H1 (cell line): ENCODE results near the gene LCN6. TPM values are rescaled to one million over a fixed set of nuclear protein-coding genes. Genes with fewer than 3 reads are reported as not detected.

Source experiments
- CTCF ChIA-PET: fragments of 300-600 bp; sonication (Branson Sonifier 250); formaldehyde crosslinking; loops from one replicate; lab custom pipeline; 2021; ENCODE audit not compliant: partially characterized antibody; lab: Charles Lee
- POLR2A ChIA-PET: fragments of 300-600 bp; sonication (Branson Sonifier 250); formaldehyde crosslinking; loops from one replicate; lab custom pipeline; 2021; ENCODE audit warnings: inconsistent platforms; ENCODE audit not compliant: partially characterized antibody; lab: Charles Lee
- DNase-seq, 2 experiments: peaks; one replicate each; pipeline versions ENCODE4 v3.0.0 to v3.0.0-alpha.2; 2010 to 2022; ENCODE audit warnings: low spot score in 2 of 2, low read depth in 1 of 2, mixed read lengths in 1 of 2
- FAIRE-seq: peaks from 2 replicates; lab custom pipeline; 2011; peaks lifted over from hg19 to GRCh38; lab: Jason Lieb, UNC
- H2AFZ ChIP-seq: 2 replicates; pipeline ENCODE4 v1.8.1; 2012; ENCODE audit warnings: low read length, inconsistent platforms
- H2AK5ac ChIP-seq: 2 replicates; pipeline ENCODE4 v1.6.1; 2013; ENCODE audit warnings: low read depth, low read length
- H2BK120ac ChIP-seq: replicated peaks from 2 replicates; pipeline ENCODE3; 2013; ENCODE audit warnings: low read depth, low read length, inconsistent platforms
- H2BK12ac ChIP-seq: 2 replicates; pipeline ENCODE4 v1.6.1; 2013; ENCODE audit warnings: low read depth, low read length
- H2BK15ac ChIP-seq: 2 replicates; pipeline ENCODE4 v1.6.1; 2013; ENCODE audit warnings: low read length
- H2BK20ac ChIP-seq: 2 replicates; pipeline ENCODE4 v1.6.1; 2013; ENCODE audit warnings: low read length
- H2BK5ac ChIP-seq: 2 replicates; pipeline ENCODE4 v1.6.1; 2013; ENCODE audit warnings: low read depth, low read length
- H3K14ac ChIP-seq: 2 replicates; pipeline ENCODE4 v1.6.1; 2013; ENCODE audit warnings: inconsistent platforms; ENCODE audit not compliant: insufficient read length
- H3K18ac ChIP-seq: 2 replicates; pipeline ENCODE4 v1.6.1; 2013; ENCODE audit warnings: low read length; ENCODE audit errors: extremely low read depth
- H3K23ac ChIP-seq: 2 replicates; pipeline ENCODE4 v1.6.1; 2013; ENCODE audit warnings: inconsistent platforms; ENCODE audit not compliant: insufficient read length
- H3K23me2 ChIP-seq: 2 replicates; pipeline ENCODE4 v1.6.1; 2013; ENCODE audit warnings: low read depth, low read length
- H3K27ac ChIP-seq: 2 replicates; pipeline ENCODE4 v1.6.1; 2011; ENCODE audit warnings: low read depth, low read length, inconsistent platforms
- H3K27me3 ChIP-seq, 4 experiments: replicated peaks in 1 of 4; 1 replicate in 1 of 4; 2 replicates in 3 of 4; pipeline versions ENCODE4 v1.6.1 to v1.8.1; 2011 to 2013; ENCODE audit warnings: low read length in 3 of 4, mild to moderate bottlenecking in 3 of 4, inconsistent platforms in 2 of 4, mixed read lengths in 2 of 4, moderate library complexity in 1 of 4; ENCODE audit not compliant: control insufficient read depth in 3 of 4, insufficient read depth in 3 of 4; ENCODE audit errors: extremely low read depth in 1 of 4
- H3K36me3 ChIP-seq, 4 experiments: 2 replicates each; pipeline versions ENCODE4 v1.6.1 to v1.8.1; 2011 to 2013; ENCODE audit warnings: mild to moderate bottlenecking in 4 of 4, low read length in 3 of 4, moderate library complexity in 2 of 4, control low read depth in 1 of 4, inconsistent platforms in 1 of 4; ENCODE audit not compliant: insufficient read depth in 4 of 4, control insufficient read depth in 2 of 4
- H3K4ac ChIP-seq: replicated peaks from 2 replicates; pipeline ENCODE3; 2013; ENCODE audit warnings: low read length, low read depth, mixed read lengths, inconsistent platforms; ENCODE audit not compliant: insufficient read length
- H3K4me1 ChIP-seq, 4 experiments: replicated peaks in 1 of 4; 1 replicate in 1 of 4; 2 replicates in 3 of 4; pipeline versions ENCODE4 v1.6.1 to v1.8.1; 2011 to 2013; ENCODE audit warnings: low read length in 3 of 4, inconsistent platforms in 2 of 4, mixed read lengths in 1 of 4; ENCODE audit not compliant: insufficient read depth in 4 of 4, control insufficient read depth in 3 of 4
- H3K4me2 ChIP-seq, 2 experiments: 2 replicates each; pipeline versions ENCODE4 v1.6.1 to v1.8.1; 2011 to 2013; ENCODE audit warnings: low read depth in 2 of 2, low read length in 2 of 2, control low read depth in 1 of 2, inconsistent platforms in 1 of 2, mild to moderate bottlenecking in 1 of 2; ENCODE audit not compliant: insufficient read depth in 1 of 2
- H3K4me3 ChIP-seq, 4 experiments: fragments of 200-600, 300-600 bp in 1 of 4; sonication (generic), shearing (Covaris generic), sonication (Bioruptor Twin) in 1 of 4; 2 replicates each; pipeline versions ENCODE4 v1.5.1 to v1.8.1; 2011 to 2016; ENCODE audit warnings: low read length in 4 of 4, low read depth in 3 of 4, control low read depth in 2 of 4, inconsistent platforms in 2 of 4, mild to moderate bottlenecking in 2 of 4, mixed read lengths in 1 of 4, moderate library complexity in 1 of 4; ENCODE audit not compliant: insufficient read depth in 2 of 4; ENCODE audit errors: extremely low read depth in 1 of 4
- H3K56ac ChIP-seq: replicated peaks from 2 replicates; pipeline ENCODE3; 2013; ENCODE audit warnings: low read depth, mild to moderate bottlenecking, mixed read lengths, low read length, inconsistent platforms; ENCODE audit not compliant: insufficient read length
- H3K79me1 ChIP-seq: 2 replicates; pipeline ENCODE4 v1.6.1; 2013; ENCODE audit warnings: low read depth, low read length, control low read depth
- H3K79me2 ChIP-seq, 2 experiments: 2 replicates each; pipeline versions ENCODE4 v1.6.1 to v1.8.1; 2012 to 2013; ENCODE audit warnings: low read length in 2 of 2, mild to moderate bottlenecking in 2 of 2, inconsistent platforms in 1 of 2; ENCODE audit not compliant: insufficient read depth in 2 of 2, control insufficient read depth in 1 of 2
- H3K9ac ChIP-seq, 4 experiments: replicated peaks in 1 of 4; 1 replicate in 1 of 4; 2 replicates in 3 of 4; pipeline versions ENCODE4 v1.6.1 to v1.8.1; 2011 to 2013; ENCODE audit warnings: low read depth in 3 of 4, low read length in 3 of 4, control low read depth in 2 of 4, mild to moderate bottlenecking in 2 of 4, moderate library complexity in 2 of 4, inconsistent platforms in 1 of 4; ENCODE audit errors: extremely low read depth in 1 of 4
- H3K9me3 ChIP-seq, 2 experiments: 2 replicates each; pipeline versions ENCODE4 v1.6.1 to v1.8.1; 2012 to 2013; ENCODE audit warnings: mild to moderate bottlenecking in 2 of 2, moderate library complexity in 2 of 2, control low read depth in 1 of 2, inconsistent platforms in 1 of 2, low read depth in 1 of 2, low read length in 1 of 2, mixed read lengths in 1 of 2; ENCODE audit not compliant: insufficient read depth in 2 of 2
- H4K20me1 ChIP-seq, 2 experiments: replicated peaks in 1 of 2; 2 replicates each; pipeline versions ENCODE3 to v1.8.1; 2011 to 2013; ENCODE audit warnings: inconsistent platforms in 2 of 2, low read length in 2 of 2, mild to moderate bottlenecking in 1 of 2; ENCODE audit not compliant: insufficient read depth in 2 of 2, control insufficient read depth in 1 of 2
- H4K5ac ChIP-seq: 2 replicates; pipeline ENCODE4 v1.6.1; 2013; ENCODE audit warnings: low read length, low read depth, mixed read lengths, inconsistent platforms; ENCODE audit not compliant: insufficient read length
- H4K8ac ChIP-seq: 2 replicates; pipeline ENCODE4 v1.8.0; 2013; ENCODE audit warnings: mild to moderate bottlenecking, moderate library complexity, low read length, inconsistent platforms; ENCODE audit not compliant: insufficient read depth; ENCODE audit errors: extremely low read depth
- H4K91ac ChIP-seq: replicated peaks from 2 replicates; pipeline ENCODE3; 2013; ENCODE audit warnings: low read length, mixed read lengths, inconsistent platforms; ENCODE audit not compliant: insufficient read length
- E2F6 ChIP-seq: IDR thresholded peaks from 2 replicates; pipeline ENCODE4 v1.6.1; 2012; ENCODE audit warnings: inconsistent platforms
- GTF2F1 ChIP-seq: IDR thresholded peaks from 2 replicates; pipeline ENCODE4 v1.6.1; 2012; ENCODE audit warnings: low read depth, low read length, improper control_type of control experiment, borderline replicate concordance
- SIX5 ChIP-seq: IDR thresholded peaks from 2 replicates; pipeline ENCODE4 v1.6.1; 2011; ENCODE audit warnings: mild to moderate bottlenecking, low read depth, low read length
- WGBS, 2 experiments: shearing (Covaris generic) in 1 of 2; methylation state at CpG; one replicate each; pipeline versions ENCODE4 v1.1.6 to v1.1.7; 2013 to 2015; ENCODE audit warnings: low lambda C conversion rate in 2 of 2, mixed read lengths in 2 of 2, inconsistent platforms in 1 of 2, low coverage in 1 of 2, missing lambda C conversion rate in 1 of 2; ENCODE audit not compliant: insufficient replicate concordance in 2 of 2, insufficient coverage in 1 of 2, insufficient read length in 1 of 2; ENCODE audit errors: extremely low coverage in 1 of 2, missing lambda C conversion rate in 1 of 2; 5-methylcytosine and 5-hydroxymethylcytosine counted together
- polyA plus RNA-seq, 7 experiments: library from polyadenylated mRNA; depleted of rRNA in 3 of 7; stranded (reverse) in 5 of 7; unstranded in 2 of 7; fragments of >200 nt in 5 of 7; fragments of 200-250 nt in 2 of 7; gene quantifications; 1 replicate in 5 of 7; 2 replicates in 1 of 7; 4 replicates in 1 of 7; pipeline versions ENCODE4 v1.2.1 to v1.2.3, GENCODE V29; 2011 to 2013; ENCODE audit warnings: missing spikeins in 2 of 7, mixed read lengths in 2 of 7
- total RNA-seq: library from RNA; stranded (reverse); fragmentation: NEBNext Ultra II Directional; extraction: Animal tissue kit (Norgen Biotek cat#: 25700); gene quantifications from 2 replicates; pipeline ENCODE4 v1.2.1, GENCODE V29; 2021

Gene LCN6
- total and polyA plus RNA-seq, 2 of the 8 experiments (the other 6 are each of a cell fraction or from before 2014, with no cell fraction given) = not detected

GRCh38 chr9:136701668-136702053, 46.7 kb downstream of the LCN6 start:
- DNase-seq (peak in 1 of 2 experiments; percentile 49), FAIRE-seq (no peak)
- no peaks in the 10 kb centered on the region for H3K79me2 ChIP-seq
- H2BK15ac ChIP-seq = no peak overlapping the region
- H2BK12ac ChIP-seq = no peak overlapping the region
- no peak overlapping the region for H2AFZ ChIP-seq
- 62% methylated on average over 8 of the region's 10 CpGs; no CpG with 5 or more reads in 1 of the 2 experiments for WGBS, 2 experiments
- H3K18ac ChIP-seq = no peak overlapping the region
- no peak overlapping the region for H4K91ac ChIP-seq
- TF ChIP-seq SIX5 = no peak
- no peak for TF ChIP-seq E2F6
- TF ChIP-seq GTF2F1 = no peak
- no peak overlapping the region for H2BK120ac ChIP-seq
- no peaks in the 10 kb centered on the region for H4K20me1 ChIP-seq
- no peak overlapping the region for H2BK5ac ChIP-seq
- no peak overlapping the region for H3K23ac ChIP-seq
- no peak overlapping the region for H3K4me3 ChIP-seq
- no peak overlapping the region for H3K14ac ChIP-seq
- H2BK20ac ChIP-seq = no peak overlapping the region
- no peak overlapping the region for H3K4ac ChIP-seq
- H4K8ac ChIP-seq = no peak overlapping the region
- no peak overlapping the region for H3K56ac ChIP-seq
- H3K27ac ChIP-seq = no peak overlapping the region
- H3K9ac ChIP-seq = no peak overlapping the region
- peaks cover 0 to 2% (median 0%) of the 10 kb centered on the region in 4 experiments; a peak in 2 of 7 replicates for H3K27me3 ChIP-seq
- ChIA-PET CTCF (interaction anchor here (1.3 to 2.0 kb wide), 3 partner anchors 19 to 43 kb away, joined by 3 to 9 read pairs (median 5); no protein-coding TSS in a partner anchor), POLR2A (no interaction called here)
- no peaks in the 10 kb centered on the region for H3K79me1 ChIP-seq
- H3K36me3 ChIP-seq = no peaks in the 10 kb centered on the region
- H3K9me3 ChIP-seq = no peaks in the 10 kb centered on the region
- no peak overlapping the region for H4K5ac ChIP-seq
- peaks cover 0 to 11% (median 4%) of the 10 kb centered on the region in 4 experiments; a peak in 5 of 7 replicates for H3K4me1 ChIP-seq
- H2AK5ac ChIP-seq = no peak overlapping the region
- no peak overlapping the region; a peak in 1 of 4 replicates for H3K4me2 ChIP-seq
- no peaks in the 10 kb centered on the region for H3K23me2 ChIP-seq
